GM19035 (cell line): ENCODE measurements around the gene FBN3.

ENCODE experiments used
- ATAC-seq: cut with Tn5 transposase; IDR thresholded peaks from one replicate; pipeline ENCODE4 v1.9.1; 2021; ENCODE audit not compliant: unreplicated experiment

Gene FBN3

DNA sequence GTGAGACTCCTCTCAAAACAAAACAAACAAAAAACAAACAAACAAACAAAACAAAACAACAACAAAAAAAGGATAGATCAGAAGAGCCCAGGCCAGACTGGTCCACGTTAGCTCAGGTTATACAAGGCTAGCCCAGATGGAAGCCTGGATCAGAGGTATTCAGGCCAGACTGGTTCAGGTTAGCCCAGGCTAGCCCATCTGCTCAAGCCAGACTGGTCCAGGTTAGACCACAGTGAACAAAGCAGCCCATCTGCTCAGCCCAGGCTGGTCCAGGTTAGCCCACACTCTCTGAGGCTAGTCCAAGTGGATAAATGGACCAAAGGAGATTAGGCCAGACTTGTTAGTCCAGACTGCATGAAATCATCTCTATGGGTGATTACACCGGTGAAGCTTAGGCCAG is 55.7 kb downstream of the FBN3 start:
- ATAC-seq: no peak

DNA sequence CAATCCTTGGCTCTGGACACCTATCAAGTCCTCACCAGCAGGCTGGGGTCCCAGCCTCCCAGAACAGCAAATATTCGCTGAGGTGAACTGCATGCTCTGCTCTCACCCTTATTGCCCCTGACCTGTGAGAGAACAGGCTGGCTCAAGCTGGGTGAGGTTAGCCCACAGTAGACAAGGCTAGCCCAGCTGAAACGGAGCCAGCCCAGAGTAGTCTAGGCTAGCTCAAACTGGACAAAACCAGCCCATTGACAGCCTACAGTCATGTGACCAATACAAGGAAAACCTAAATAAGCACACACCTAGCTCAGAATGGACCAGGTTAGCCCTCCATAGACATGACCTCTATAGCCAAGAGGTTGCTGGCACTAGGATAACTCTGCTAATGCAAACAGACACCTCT is 58.4 kb downstream of the FBN3 start:
- ATAC-seq: no peak

- no peak for ATAC-seq
Observed at GRCh38 chr19:8089664-8090601, 59.5 kb downstream of the FBN3 start.

DNA sequence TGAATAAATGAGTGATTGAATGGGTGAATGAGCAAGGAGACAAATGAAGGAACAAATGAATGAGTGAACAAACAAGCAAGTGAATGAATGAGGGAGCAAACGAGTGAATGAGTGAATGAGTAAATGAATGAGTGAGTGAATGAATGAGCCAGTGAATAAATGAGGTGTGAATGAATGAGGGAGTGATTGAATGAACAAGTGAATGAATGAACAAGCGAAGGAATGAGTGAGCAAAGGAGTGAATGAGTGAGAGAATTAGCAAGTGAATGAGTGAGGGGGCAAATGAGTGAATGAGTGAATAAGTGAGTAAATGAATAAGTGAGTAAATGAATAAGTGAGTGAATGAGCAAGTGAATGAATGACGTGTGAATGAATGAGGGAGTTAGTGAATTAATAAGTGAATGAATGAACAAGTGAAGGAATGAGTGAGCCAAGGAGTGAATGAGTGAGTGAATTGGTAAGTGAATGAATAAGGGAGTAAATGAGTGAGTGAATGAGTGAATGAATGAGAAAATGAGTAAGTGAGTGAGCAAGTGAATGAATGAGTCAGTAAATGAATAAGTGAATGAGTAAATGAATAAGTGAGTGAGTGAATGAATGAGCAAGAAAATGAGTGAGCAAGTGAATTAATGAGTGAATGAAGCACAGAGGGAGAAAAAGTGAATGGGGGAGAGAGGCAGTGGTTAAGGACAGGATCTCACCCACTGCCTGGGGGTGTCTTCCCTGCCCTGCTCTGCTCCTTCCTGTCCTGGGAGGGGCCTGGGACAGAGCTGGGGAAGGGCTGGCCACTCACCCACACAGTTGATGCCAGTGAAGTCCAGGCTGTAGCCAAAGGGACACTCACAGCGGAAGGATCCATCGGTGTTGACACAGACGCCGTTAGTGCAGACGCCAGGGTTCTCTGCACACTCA is 60.4 kb downstream of the FBN3 start:
- ATAC-seq: no peak

DNA sequence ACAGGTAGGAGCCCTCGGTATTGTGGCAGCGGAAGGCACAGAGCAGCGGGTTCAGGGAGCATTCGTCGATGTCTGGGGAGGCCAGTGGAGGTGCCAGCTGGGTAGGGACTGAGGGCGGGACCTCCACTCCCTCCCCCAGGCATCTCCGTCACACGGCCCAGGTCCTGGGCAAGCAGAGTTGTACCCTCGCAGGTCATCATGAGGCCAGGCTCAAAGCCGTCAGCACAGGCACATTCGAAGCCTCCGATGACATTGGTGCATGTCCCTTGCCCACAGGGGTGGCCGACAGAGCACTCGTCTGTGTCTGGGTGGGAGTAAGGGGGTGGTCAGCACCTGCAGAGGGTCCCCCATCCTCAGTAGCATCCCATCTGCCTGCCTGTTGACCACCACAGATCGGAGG is 61.5 kb downstream of the FBN3 start:
- ATAC-seq: no peak

GRCh38 chr19:8086849-8087248 is 62.5 kb downstream of the FBN3 start:
- no peak for ATAC-seq

DNA sequence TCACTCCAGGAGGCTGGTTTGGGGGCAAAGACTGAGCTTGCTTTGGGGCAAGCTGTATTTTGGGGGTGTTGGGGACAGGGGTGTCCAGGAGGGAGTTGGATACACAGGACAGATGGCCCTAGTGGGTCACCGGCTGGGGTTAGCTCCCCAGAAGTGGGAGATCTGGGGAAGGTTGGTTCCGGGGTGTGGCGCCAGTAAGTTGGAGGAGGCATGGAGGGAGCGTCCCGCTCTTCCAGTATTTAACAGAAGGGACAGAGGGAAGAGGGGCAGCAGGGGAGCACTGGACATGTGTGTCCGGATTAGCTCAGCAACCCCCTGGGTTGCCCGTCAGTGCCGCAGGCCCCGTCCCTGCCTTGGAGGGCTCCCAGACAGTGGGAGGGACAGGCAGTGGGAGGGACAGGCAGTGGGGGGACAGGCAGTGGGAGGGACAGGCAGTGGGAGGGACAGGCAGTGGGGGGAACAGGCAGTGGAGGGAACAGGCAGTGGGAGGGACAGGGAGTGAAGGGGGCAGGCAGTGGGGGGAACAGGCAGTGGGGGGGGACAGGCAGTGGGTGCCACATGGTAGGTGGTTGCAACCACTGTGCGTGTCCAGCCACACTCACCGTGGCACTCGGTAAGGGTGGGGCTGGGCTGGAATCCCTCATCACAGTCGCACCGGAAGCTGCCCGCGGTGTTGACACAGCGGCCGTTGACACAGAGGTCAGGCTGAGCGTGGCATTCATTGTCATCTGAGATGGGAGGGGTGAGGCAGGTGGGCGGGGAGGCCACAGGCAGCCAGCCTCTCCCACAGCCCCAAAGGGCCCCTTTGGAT is 63.6 kb downstream of the FBN3 start:
- no peak for ATAC-seq

DNA sequence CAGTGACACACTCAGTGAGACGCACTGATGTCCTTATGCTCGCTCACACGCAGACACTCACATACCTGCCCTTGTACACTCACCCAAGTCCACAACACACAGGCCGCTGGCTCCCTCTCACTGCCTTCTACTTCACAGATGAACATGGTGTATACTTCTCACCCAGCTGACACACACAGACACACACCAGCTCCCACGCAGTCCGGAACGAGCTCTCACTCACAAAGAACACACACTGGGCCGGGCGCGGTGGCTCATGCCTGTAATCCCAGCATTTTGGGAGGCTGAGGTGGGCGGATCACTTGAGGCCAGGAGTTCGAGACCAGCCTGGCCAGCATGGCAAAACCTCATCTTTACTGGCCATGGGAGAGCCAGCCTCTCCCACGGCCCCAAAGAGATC is 65.2 kb downstream of the FBN3 start:
- ATAC-seq: no peak

GRCh38 chr19:8083141-8083540 is 66.3 kb downstream of the FBN3 start:
- ATAC-seq: no peak

GRCh38 chr19:8081569-8082550 is 67.5 kb downstream of the FBN3 start:
- no peak for ATAC-seq

GRCh38 chr19:8080832-8081231 is 68.6 kb downstream of the FBN3 start:
- no peak for ATAC-seq

GRCh38 chr19:8079988-8080387 is 69.4 kb downstream of the FBN3 start:
- no peak for ATAC-seq

- ATAC-seq: no peak
Observed at GRCh38 chr19:8075158-8076074, 74.0 kb downstream of the FBN3 start.

DNA sequence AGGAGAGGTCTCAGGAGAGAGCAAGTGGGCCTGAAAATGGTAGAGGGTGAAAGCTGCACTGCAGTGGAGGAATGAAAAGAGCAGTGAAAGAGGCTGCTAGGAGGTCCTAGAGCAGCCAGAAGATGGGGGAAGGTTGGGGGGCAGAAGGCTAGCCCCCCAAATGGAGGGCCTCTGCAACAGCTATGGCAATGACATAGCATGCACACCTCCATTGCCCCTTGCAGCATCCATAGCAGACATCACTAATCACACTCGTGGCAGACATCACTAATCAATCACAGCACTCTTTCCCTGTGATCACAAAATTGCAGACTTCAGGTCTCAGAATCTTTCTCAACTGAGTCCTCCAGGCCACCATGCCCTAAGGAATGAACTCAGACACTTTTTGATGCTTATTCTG is 74.9 kb downstream of the FBN3 start:
- no peak for ATAC-seq

GRCh38 chr19:8071912-8072311 is 77.5 kb downstream of the FBN3 start:
- no peak for ATAC-seq

DNA sequence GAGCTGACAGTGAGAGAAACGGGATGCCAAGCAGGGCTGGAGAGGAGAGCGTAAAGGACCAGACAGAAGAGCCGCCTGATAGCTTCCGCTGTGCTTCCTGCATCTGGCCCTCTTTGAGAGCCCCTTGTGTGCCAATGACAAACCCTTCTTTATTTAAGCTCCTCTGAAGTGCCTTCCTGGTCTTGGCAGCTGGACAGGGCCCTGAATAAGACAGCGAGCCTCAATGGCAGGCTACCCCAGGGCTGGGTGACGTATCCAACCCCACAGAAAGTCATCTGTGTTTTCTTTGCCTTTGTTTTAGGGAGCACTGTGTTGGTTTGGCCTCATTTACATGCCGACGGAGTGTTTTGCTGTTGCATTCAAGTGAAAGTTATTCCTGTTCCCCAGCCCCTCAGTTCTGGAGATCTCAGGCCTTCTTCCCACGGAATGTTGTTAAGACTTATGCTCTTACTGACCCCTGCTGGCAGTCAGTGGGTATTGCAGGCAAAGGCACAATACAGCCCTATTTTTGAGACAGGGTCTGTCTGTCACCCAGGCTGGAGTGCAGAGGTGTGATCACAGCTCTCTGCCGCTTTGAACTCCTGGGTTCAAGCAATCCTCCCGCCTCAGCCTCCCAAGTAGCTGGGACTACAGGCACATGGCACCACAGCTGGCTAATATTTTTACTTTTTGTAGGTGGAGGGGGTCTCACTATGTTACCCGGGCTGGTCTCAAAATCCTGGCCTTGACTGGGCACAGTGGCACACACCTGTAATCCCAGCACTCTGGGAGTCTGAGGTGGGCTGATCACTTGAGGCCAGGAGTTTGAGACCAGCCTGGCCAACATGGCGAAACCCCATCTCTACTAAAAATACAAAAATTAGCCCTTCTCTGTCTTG is 80.1 kb downstream of the FBN3 start:
- no peak for ATAC-seq

GRCh38 chr19:8065875-8066261 is 83.5 kb downstream of the FBN3 start:
- ATAC-seq: no peak
